ENCODE measurements around the gene KATNB1. TPM values are rescaled to one million over a fixed set of nuclear protein-coding genes. Genes with fewer than 3 reads are reported as not detected.

Gene KATNB1
- total RNA-seq, 1 experiment from 2014 or later, result 8.1 TPM

DNA sequence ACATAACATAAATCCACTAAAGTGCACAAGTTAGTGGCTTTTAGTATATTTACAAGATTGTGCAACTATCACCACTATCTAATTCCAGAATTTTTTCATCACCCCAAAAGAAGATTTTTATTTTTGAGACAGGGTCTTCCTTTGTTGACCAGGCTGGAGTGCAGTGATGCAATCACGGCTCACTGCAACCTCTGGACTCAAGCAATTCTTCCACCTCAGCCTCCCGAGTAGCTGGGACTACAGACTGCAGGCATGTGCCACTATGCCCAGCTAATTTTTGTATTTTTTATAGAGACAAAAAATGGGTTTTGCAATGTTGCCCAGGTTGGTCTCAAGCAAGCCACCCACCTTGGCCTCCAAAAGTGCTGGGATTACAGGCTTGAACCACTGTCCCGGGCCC, 25.9 kb upstream of the KATNB1 start:
- Histone ChIP-seq H3K27ac (ENCODE audit: low read length) (no peak overlapping the region), H3K4me3 (ENCODE audit: low read depth in 2 of 2, low read length in 2 of 2) (no peak overlapping the region), H3K36me3 (ENCODE audit: control insufficient read depth, insufficient read depth, low read length) (no peaks in the 10 kb centered on the region), H3K4me1 (ENCODE audit: control insufficient read depth, insufficient read depth, low read length) (no peaks in the 10 kb centered on the region), H3K9me3 (ENCODE audit: control insufficient read depth, insufficient read depth, low read depth, low read length) (no peaks in the 10 kb centered on the region), H3K27me3 (ENCODE audit: control insufficient read depth, insufficient read depth, low read length) (no peaks in the 10 kb centered on the region; the same call in 1 of the 2 replicates)
- ATAC-seq (no peak), DNase-seq (ENCODE audit: low read depth, low spot score) (no peak)
- TF ChIP-seq REST (IDR thresholded peaks at IDR 0.05; ENCODE audit: insufficient read depth in 1 of 2, low read depth in 2 of 2, low read length in 1 of 2) (no peak), POLR2AphosphoS5 (IDR thresholded peaks at IDR 0.05; ENCODE audit: low read depth, low read length) (no peak), TCF7L2 (IDR thresholded peaks at IDR 0.05; ENCODE audit: low read depth, low read length) (no peak), SIN3A (IDR thresholded peaks at IDR 0.05; ENCODE audit: borderline replicate concordance, insufficient read depth, low read depth, low read length) (no peak)
- TF ChIP-seq, protein P1, sequence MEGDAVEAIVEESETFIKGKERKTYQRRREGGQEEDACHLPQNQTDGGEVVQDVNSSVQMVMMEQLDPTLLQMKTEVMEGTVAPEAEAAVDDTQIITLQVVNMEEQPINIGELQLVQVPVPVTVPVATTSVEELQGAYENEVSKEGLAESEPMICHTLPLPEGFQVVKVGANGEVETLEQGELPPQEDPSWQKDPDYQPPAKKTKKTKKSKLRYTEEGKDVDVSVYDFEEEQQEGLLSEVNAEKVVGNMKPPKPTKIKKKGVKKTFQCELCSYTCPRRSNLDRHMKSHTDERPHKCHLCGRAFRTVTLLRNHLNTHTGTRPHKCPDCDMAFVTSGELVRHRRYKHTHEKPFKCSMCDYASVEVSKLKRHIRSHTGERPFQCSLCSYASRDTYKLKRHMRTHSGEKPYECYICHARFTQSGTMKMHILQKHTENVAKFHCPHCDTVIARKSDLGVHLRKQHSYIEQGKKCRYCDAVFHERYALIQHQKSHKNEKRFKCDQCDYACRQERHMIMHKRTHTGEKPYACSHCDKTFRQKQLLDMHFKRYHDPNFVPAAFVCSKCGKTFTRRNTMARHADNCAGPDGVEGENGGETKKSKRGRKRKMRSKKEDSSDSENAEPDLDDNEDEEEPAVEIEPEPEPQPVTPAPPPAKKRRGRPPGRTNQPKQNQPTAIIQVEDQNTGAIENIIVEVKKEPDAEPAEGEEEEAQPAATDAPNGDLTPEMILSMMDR (IDR thresholded peaks at IDR 0.05), result no peak
- in situ Hi-C loops (cut with HindIII; ENCODE audit: low pct_unique_long_range_greater_than_20kb, low sequenced_read_pairs), result no loop called here
- CTCF ChIA-PET, result interaction anchor here (0.9 kb wide), 1 partner anchor 855 kb away, joined by 3 read pairs; no protein-coding TSS in a partner anchor
- POLR2A ChIA-PET, result no interaction called here
- no TSS peak for BruUV-seq (replicated peaks)
- intact Hi-C loops (cut with micrococcal nuclease; ENCODE audit: unreplicated experiment), result no loop called here

DNA sequence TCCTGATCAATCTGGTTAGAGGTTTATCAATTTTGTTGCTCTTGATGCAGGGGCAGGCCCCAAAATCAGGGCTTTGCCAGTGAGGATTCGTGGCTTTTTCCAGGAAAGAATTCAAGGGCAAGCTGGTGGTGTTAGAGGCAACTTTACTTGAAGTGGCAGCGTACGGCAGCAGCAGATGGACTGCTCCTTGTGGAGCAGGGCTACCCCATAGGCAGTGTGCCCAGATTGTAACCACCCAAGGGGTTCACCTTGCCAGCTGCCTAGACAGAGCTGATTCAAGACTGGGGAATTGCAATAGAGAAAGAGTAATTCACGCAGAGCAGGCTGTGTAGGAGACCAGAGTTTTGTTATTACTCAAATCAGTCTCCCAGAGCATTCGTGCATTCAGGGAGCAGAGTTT, 24.2 kb upstream of the KATNB1 start:
- DNase-seq (ENCODE audit: low read depth, low spot score), result no peak
- intact Hi-C loops (cut with micrococcal nuclease; ENCODE audit: unreplicated experiment) (no loop called here), in situ Hi-C loops (cut with HindIII; ENCODE audit: low pct_unique_long_range_greater_than_20kb, low sequenced_read_pairs) (no loop called here)
- Histone ChIP-seq H3K4me3 (ENCODE audit: low read depth in 2 of 2, low read length in 2 of 2) (no peak overlapping the region), H3K27ac (ENCODE audit: low read length) (no peak overlapping the region), H3K27me3 (ENCODE audit: control insufficient read depth, insufficient read depth, low read length) (no peaks in the 10 kb centered on the region; the same call in 1 of the 2 replicates), H3K36me3 (ENCODE audit: control insufficient read depth, insufficient read depth, low read length) (no peaks in the 10 kb centered on the region), H3K9me3 (ENCODE audit: control insufficient read depth, insufficient read depth, low read depth, low read length) (no peaks in the 10 kb centered on the region), H3K4me1 (ENCODE audit: control insufficient read depth, insufficient read depth, low read length) (no peaks in the 10 kb centered on the region)
- BruUV-seq (replicated peaks), result no TSS peak
- TF ChIP-seq REST (IDR thresholded peaks at IDR 0.05; ENCODE audit: insufficient read depth in 1 of 2, low read depth in 2 of 2, low read length in 1 of 2), result no peak
- TF ChIP-seq TCF7L2 (IDR thresholded peaks at IDR 0.05; ENCODE audit: low read depth, low read length), result no peak
- TF ChIP-seq SIN3A (IDR thresholded peaks at IDR 0.05; ENCODE audit: borderline replicate concordance, insufficient read depth, low read depth, low read length), result no peak
- TF ChIP-seq, protein P1 (IDR thresholded peaks at IDR 0.05), result no peak
- TF ChIP-seq POLR2AphosphoS5 (IDR thresholded peaks at IDR 0.05; ENCODE audit: low read depth, low read length), result no peak
- ATAC-seq, result no peak
- CTCF ChIA-PET, result interaction anchor here (0.5 kb wide), 1 partner anchor 190 kb away, joined by 6 read pairs; no protein-coding TSS in a partner anchor
- POLR2A ChIA-PET, result no interaction called here
